AG04450 (cell line): ENCODE measurements around the gene TCAF1. TPM values are rescaled to one million over a fixed set of nuclear protein-coding genes. Genes with fewer than 3 reads are reported as not detected.

ENCODE experiments used
- CTCF ChIA-PET: fragments of 300-600, 350-600 bp; formaldehyde crosslinking; extraction: SDS; loops from one replicate; lab custom pipeline; 2022; ENCODE audit warnings: antibody characterized with exemption, inconsistent platforms; lab: Charles Lee
- POLR2A ChIA-PET: fragments of 350-600 bp; formaldehyde crosslinking; extraction: SDS; loops from one replicate; lab custom pipeline; 2021; ENCODE audit warnings: antibody characterized with exemption, inconsistent platforms; lab: Yijun Ruan, JAX
- DNase-seq: peaks from one replicate; pipeline ENCODE4 v3.0.0-alpha.2; 2011; ENCODE audit warnings: low read depth, low spot score
- H3K27ac ChIP-seq: one replicate; pipeline ENCODE4 v1.5.1; 2012; ENCODE audit warnings: low read depth, low read length, control low read depth
- H3K27me3 ChIP-seq: one replicate; pipeline ENCODE4 v1.6.0; 2012; ENCODE audit warnings: low read length; ENCODE audit not compliant: control insufficient read depth, insufficient read depth
- H3K4me3 ChIP-seq: 2 replicates; pipeline ENCODE4 v1.5.1; 2011; ENCODE audit warnings: mild to moderate bottlenecking, low read depth, low read length, control low read depth
- H3K9me3 ChIP-seq: 2 replicates; pipeline ENCODE4 v1.5.1; 2012; ENCODE audit warnings: low read length; ENCODE audit not compliant: control insufficient read depth, insufficient read depth
- polyA plus RNA-seq: library from polyadenylated mRNA; depleted of rRNA; stranded (reverse); fragments of >200 nt; gene quantifications from 2 replicates; pipeline ENCODE4 v1.2.3, GENCODE V29; 2011
- TF ChIP-seq, protein P1 (sequence below): IDR thresholded peaks from 2 replicates; pipeline ENCODE4 v1.5.1; 2011; ENCODE audit warnings: low read depth, low read length, control low read depth, inconsistent platforms

The TCAF1 gene
- polyA plus RNA-seq, 1 experiment, result 61.3 TPM

DNA sequence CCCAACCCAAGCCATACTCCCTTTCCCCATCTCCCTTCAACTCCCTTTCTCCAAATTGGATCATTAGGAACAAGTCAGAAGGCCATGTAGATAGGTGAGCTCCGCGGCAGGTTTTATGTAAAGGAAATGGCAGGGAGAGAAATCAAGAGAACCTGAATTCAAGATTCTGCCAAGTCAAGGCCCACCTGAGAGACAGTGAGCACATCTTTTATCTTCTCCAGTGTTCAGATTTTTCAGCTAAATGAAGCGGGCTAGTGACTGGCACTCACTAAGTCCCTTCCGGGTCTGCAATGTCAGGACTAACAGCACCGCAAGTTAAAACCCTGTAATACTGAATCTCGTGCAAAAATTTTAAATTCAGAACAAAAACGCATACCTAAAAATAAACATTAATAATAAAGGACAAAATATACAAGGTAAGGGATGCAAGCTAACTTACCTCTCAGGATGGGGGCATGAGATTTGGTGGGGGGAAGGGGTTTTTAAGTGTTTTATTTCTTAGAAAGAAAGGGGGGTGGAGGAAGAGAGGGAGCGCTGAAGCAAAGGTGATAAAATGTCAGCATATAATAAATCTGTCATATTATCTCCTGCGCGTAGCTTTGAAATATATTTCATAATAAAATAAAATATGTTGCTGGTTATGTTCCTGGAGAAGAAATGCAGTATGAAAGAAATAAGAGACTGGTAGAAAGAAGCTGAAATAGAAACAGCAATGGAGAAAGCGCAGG is 17.6 kb downstream of the TCAF1 start:
- no peaks in the 10 kb centered on the region; the same call in 1 of the 2 replicates for H3K9me3 ChIP-seq
- H3K27me3 ChIP-seq, result no peaks in the 10 kb centered on the region
- TF ChIP-seq, protein P1, sequence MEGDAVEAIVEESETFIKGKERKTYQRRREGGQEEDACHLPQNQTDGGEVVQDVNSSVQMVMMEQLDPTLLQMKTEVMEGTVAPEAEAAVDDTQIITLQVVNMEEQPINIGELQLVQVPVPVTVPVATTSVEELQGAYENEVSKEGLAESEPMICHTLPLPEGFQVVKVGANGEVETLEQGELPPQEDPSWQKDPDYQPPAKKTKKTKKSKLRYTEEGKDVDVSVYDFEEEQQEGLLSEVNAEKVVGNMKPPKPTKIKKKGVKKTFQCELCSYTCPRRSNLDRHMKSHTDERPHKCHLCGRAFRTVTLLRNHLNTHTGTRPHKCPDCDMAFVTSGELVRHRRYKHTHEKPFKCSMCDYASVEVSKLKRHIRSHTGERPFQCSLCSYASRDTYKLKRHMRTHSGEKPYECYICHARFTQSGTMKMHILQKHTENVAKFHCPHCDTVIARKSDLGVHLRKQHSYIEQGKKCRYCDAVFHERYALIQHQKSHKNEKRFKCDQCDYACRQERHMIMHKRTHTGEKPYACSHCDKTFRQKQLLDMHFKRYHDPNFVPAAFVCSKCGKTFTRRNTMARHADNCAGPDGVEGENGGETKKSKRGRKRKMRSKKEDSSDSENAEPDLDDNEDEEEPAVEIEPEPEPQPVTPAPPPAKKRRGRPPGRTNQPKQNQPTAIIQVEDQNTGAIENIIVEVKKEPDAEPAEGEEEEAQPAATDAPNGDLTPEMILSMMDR, result no peak
- DNase-seq, result no peak
- H3K27ac ChIP-seq, result no peak overlapping the region
- peak overlapping the region; percentile 89 for H3K4me3 ChIP-seq
- POLR2A ChIA-PET, result interaction anchor here (1.5 to 2.2 kb wide), 2 partner anchors 15 to 17 kb away, joined by 6 to 26 read pairs; partner anchors contain the start of gene TCAF1
- CTCF ChIA-PET, result interaction anchor here (0.6 to 5.4 kb wide), 4 partner anchors 16 to 128 kb away, joined by 3 to 41 read pairs (median 7); partner anchors contain the start of gene TCAF1

DNA sequence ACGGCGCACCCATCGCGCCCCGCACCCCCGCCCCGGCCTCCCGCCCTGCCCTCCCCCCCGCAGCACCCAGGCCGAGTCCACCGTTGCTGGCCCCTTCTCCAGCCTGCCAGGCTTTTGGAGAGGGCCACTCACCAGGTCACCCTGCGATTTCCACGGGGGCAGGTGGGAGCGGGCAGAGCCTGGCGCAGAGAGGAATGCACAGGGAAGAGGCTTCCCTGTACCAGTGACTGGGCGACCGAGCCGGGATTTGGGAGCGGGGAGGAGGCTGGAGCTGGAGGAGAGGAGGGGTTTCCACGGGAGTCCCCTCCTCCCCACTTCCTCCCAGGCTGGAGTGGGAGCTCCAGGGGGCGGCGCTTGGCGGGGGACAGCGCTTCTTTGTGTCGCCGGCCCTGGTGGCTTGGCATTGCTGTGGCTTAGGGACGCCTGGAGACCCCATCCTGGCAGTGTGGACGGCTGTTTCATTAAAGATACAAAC is 19.3 kb downstream of the TCAF1 start:
- TF ChIP-seq, protein P1, result no peak
- Histone ChIP-seq H3K27ac (peak overlapping the region; percentile 49), H3K27me3 (no peaks in the 10 kb centered on the region), H3K9me3 (no peaks in the 10 kb centered on the region; the same call in 1 of the 2 replicates), H3K4me3 (peak overlapping the region; percentile 85)
- DNase-seq, result no peak
- CTCF ChIA-PET, result interaction anchor here (0.7 to 5.4 kb wide), 4 partner anchors 10 to 129 kb away, joined by 3 to 41 read pairs (median 16); partner anchors contain the start of gene TCAF1
- POLR2A ChIA-PET, result interaction anchor here (2.1 kb wide), 1 partner anchor 19 kb away, joined by 15 read pairs; the partner anchor contains the start of gene TCAF1

DNA sequence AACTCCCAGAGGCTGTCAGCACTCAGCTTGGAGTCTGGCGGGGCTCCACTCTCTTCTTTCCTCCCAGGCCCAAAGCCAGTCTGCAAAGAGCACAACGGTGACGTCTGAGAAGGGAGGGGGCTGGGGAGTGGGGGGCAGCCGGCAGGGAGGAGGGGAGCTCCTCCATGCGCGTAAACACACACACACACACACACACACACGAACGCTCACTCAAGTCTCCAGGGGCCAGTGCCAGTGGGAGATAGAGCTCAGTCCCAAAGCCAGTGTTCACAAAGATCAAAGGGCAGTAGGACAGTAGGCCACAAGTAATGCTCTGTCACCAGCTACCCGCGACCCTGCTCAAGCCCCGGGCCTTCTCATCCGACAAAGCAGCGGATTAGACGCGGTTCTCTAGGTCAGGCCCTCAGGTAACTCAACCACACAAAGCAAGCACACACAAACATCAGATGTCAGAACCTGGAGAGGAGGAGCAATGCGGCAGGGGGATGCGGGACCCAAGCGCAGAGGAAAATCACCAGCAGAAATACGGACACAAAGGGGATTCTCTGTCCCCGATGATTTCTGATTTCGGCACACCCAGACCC is 19.9 kb downstream of the TCAF1 start:
- peak overlapping the region; percentile 24 for H3K27ac ChIP-seq
- TF ChIP-seq, protein P1, result no peak
- no peaks in the 10 kb centered on the region; the same call in 1 of the 2 replicates for H3K9me3 ChIP-seq
- peak overlapping the region; percentile 85 for H3K4me3 ChIP-seq
- CTCF ChIA-PET, result interaction anchor here (0.7 to 3.8 kb wide), 5 partner anchors 10 to 130 kb away, joined by 3 to 22 read pairs (median 8); partner anchors contain the start of gene TCAF1
- POLR2A ChIA-PET, result interaction anchor here (2.1 kb wide), 1 partner anchor 19 kb away, joined by 15 read pairs; the partner anchor contains the start of gene TCAF1
- no peak for DNase-seq
- H3K27me3 ChIP-seq, result no peaks in the 10 kb centered on the region

DNA sequence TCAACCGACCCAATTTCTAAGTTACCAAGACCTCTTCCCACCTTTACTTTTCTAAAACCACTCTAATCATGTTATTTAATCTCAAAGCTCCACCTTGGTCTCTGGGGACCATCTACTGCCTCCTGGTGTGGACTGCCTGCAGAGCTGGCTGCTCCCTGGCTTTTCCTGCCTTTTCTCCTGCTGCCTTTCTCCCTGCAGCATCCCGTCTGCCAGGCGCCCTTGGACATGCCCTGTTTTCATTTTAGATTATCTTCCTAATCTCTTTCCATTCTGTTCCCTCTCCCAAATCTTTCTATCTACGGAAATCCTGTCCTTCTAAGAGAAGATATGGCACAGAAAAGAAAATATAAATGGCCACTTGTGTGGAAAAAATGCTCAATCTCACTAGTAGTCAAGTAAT is 23.1 kb downstream of the TCAF1 start:
- Histone ChIP-seq H3K27ac (no peak overlapping the region), H3K9me3 (no peaks in the 10 kb centered on the region; the same call in 1 of the 2 replicates), H3K4me3 (no peak overlapping the region), H3K27me3 (no peaks in the 10 kb centered on the region)
- CTCF ChIA-PET, result no interaction called here
- TF ChIP-seq, protein P1, result 0 out of 2 replicates have a peak, but pooled peaks have one; percentile 3
- DNase-seq, result no peak
- POLR2A ChIA-PET, result no interaction called here
